GM23338 (cell line): ENCODE measurements around the gene TNFSF9. TPM values are rescaled to one million over a fixed set of nuclear protein-coding genes. Genes with fewer than 3 reads are reported as not detected.
A peak's percentile ranks its signal among the peaks of the same experiment; 100 is the strongest.

ENCODE experiments used
- ATAC-seq: fragments of 200-7000 bp; cut with Tn5 transposase; 3 replicates; pipeline ENCODE4 v1.9.1; 2020
- DNase-seq: peaks from one replicate; pipeline ENCODE4 v3.0.0-alpha.2; 2015; ENCODE audit warnings: low spot score
- H2AFZ ChIP-seq: fragments of 200-600 bp; sonication (generic); 2 replicates; pipeline ENCODE4 v1.8.0; 2016; ENCODE audit warnings: antibody characterized with exemption, mild to moderate bottlenecking, moderate library complexity
- H3F3A ChIP-seq: fragments of 200-600 bp; sonication (generic); replicated peaks from 2 replicates; pipeline ENCODE4 v1.8.0; 2017; ENCODE audit warnings: antibody characterized with exemption, mixed run types, low read depth
- H3K27ac ChIP-seq: fragments of 200-600 bp; sonication (generic); 2 replicates; pipeline ENCODE4 v1.6.1; 2016; ENCODE audit warnings: low read depth
- H3K27me3 ChIP-seq: fragments of 200-600 bp; sonication (generic); 2 replicates; pipeline ENCODE4 v1.8.0; 2016; ENCODE audit warnings: mild to moderate bottlenecking, mixed run types, moderate library complexity; ENCODE audit not compliant: insufficient read depth
- H3K36me3 ChIP-seq: fragments of 200-600 bp; sonication (generic); 2 replicates; pipeline ENCODE4 v1.8.0; 2016; ENCODE audit warnings: mild to moderate bottlenecking; ENCODE audit not compliant: insufficient read depth
- H3K4me1 ChIP-seq: fragments of 200-600 bp; sonication (generic); 2 replicates; pipeline ENCODE4 v1.8.0; 2016; ENCODE audit warnings: mild to moderate bottlenecking, moderate library complexity; ENCODE audit not compliant: insufficient read depth
- H3K4me2 ChIP-seq: fragments of 200-600 bp; sonication (generic); 2 replicates; pipeline ENCODE4 v1.7.1; 2017; ENCODE audit warnings: mixed run types
- H3K4me3 ChIP-seq: fragments of 200-600 bp; sonication (generic); 2 replicates; pipeline ENCODE4 v1.6.1; 2016; ENCODE audit warnings: mixed run types
- H3K79me2 ChIP-seq: fragments of 200-600 bp; sonication (generic); replicated peaks from 2 replicates; pipeline ENCODE4 v1.8.0; 2017; ENCODE audit warnings: mild to moderate bottlenecking; ENCODE audit not compliant: insufficient read depth
- H3K9me2 ChIP-seq: fragments of 200-600 bp; sonication (generic); 2 replicates; pipeline ENCODE4 v1.8.0; 2017; ENCODE audit not compliant: insufficient read depth
- H4K20me1 ChIP-seq: fragments of 200-600 bp; sonication (generic); replicated peaks from 2 replicates; pipeline ENCODE4 v1.8.0; 2017; ENCODE audit warnings: mild to moderate bottlenecking; ENCODE audit not compliant: insufficient read depth
- H3K27ac Mint-ChIP-seq: 2 replicates; pipeline ENCODE4 v1.8.0; 2020; ENCODE audit warnings: inconsistent platforms, mild to moderate bottlenecking, moderate library complexity, mixed read lengths
- H3K27me3 Mint-ChIP-seq: 3 replicates; pipeline ENCODE4 v1.8.0; 2022; ENCODE audit warnings: low read depth, mild to moderate bottlenecking, moderate library complexity, mixed read lengths, inconsistent platforms; ENCODE audit not compliant: insufficient read depth, poor library complexity
- H3K36me3 Mint-ChIP-seq: 3 replicates; pipeline ENCODE4 v1.8.0; 2021; ENCODE audit warnings: low read depth, mild to moderate bottlenecking, inconsistent platforms, moderate library complexity, mixed read lengths
- H3K4me1 Mint-ChIP-seq: 3 replicates; pipeline ENCODE4 v1.8.0; 2020; ENCODE audit warnings: mild to moderate bottlenecking, inconsistent platforms, mixed read lengths
- H3K4me3 Mint-ChIP-seq: 3 replicates; pipeline ENCODE4 v1.8.0; 2021; ENCODE audit warnings: moderate library complexity, mild to moderate bottlenecking, inconsistent platforms, mixed read lengths
- H3K9me3 Mint-ChIP-seq: 3 replicates; pipeline ENCODE4 v1.8.0; 2020; ENCODE audit warnings: moderate library complexity, mild to moderate bottlenecking, inconsistent platforms, mixed read lengths
- CREB1 ChIP-seq: fragments of 250-450 bp; sonication (Bioruptor Pico); IDR thresholded peaks from 2 replicates; pipeline ENCODE4 v1.5.0; 2020; ENCODE audit warnings: low read depth, mild to moderate bottlenecking, moderate library complexity
- CTCF ChIP-seq, 2 experiments: fragments of 200-600 bp in 1 of 2; sonication (generic) in 1 of 2; conservative IDR thresholded peaks; 2 replicates each; pipeline versions ENCODE4 v1.5.1 to v1.6.1; 2016 to 2017; ENCODE audit warnings: antibody characterized with exemption in 2 of 2, low read depth in 2 of 2, mild to moderate bottlenecking in 2 of 2, moderate library complexity in 1 of 2
- ETS1 ChIP-seq: IDR thresholded peaks from 2 replicates; pipeline ENCODE4 v1.6.1; 2016; ENCODE audit warnings: antibody characterized with exemption
- EZH2 ChIP-seq: fragments of 200-600 bp; sonication (generic); IDR thresholded peaks from one replicate; pipeline ENCODE4 v1.8.0; 2017; ENCODE audit warnings: antibody characterized with exemption, mild to moderate bottlenecking, low read depth; ENCODE audit not compliant: unreplicated experiment
- EZH2phosphoT487 ChIP-seq: fragments of 200-600 bp; sonication (generic); IDR thresholded peaks from one replicate; pipeline ENCODE4 v1.8.1; 2018; ENCODE audit warnings: antibody characterized with exemption; ENCODE audit not compliant: unreplicated experiment
- JUNB ChIP-seq: IDR thresholded peaks from one replicate; pipeline ENCODE4 v1.6.1; 2016; ENCODE audit warnings: antibody characterized with exemption; ENCODE audit not compliant: unreplicated experiment
- NANOG ChIP-seq: IDR thresholded peaks from 2 replicates; pipeline ENCODE4 v1.6.1; 2016; ENCODE audit warnings: antibody characterized with exemption, borderline replicate concordance
- POLR2AphosphoS5 ChIP-seq: IDR thresholded peaks from 2 replicates; pipeline ENCODE4 v1.6.1; 2016; ENCODE audit warnings: antibody characterized with exemption, low read depth
- REST ChIP-seq: IDR thresholded peaks from one replicate; pipeline ENCODE4 v1.6.1; 2018; ENCODE audit warnings: antibody characterized with exemption; ENCODE audit not compliant: unreplicated experiment
- ZNF331 ChIP-seq: fragments of 250-450 bp; sonication (Bioruptor Pico); IDR thresholded peaks from 2 replicates; pipeline ENCODE4 v1.5.0; 2020; ENCODE audit warnings: low read depth, mild to moderate bottlenecking, moderate library complexity
- ZNF462 ChIP-seq: fragments of 250-450 bp; sonication (Bioruptor Pico); IDR thresholded peaks from 2 replicates; pipeline ENCODE4 v1.5.0; 2020; ENCODE audit warnings: mild to moderate bottlenecking, moderate library complexity
- polyA plus RNA-seq: library from polyadenylated mRNA; unstranded; fragments of >200 nt; fragmentation: Nextera tagmentation; extraction: Ambion mirVana; gene quantifications from 2 replicates; pipeline ENCODE4 v1.2.1, GENCODE V29; 2016
- total RNA-seq: library from RNA; depleted of rRNA; stranded (reverse); fragments of >200 nt; shearing (Covaris generic); gene quantifications from 2 replicates; pipeline ENCODE4 v1.2.3, GENCODE V29; 2014

The TNFSF9 gene
- total and polyA plus RNA-seq, 2 experiments from 2014 or later = 2.6 to 9.1 TPM

GRCh38 chr19:6498294-6499036 lies 32.4 kb upstream of the TNFSF9 start:
- Histone ChIP-seq H3K79me2 (no peaks in the 10 kb centered on the region), H3K27me3 (peaks cover 10% of the 10 kb centered on the region; the same call in 1 of the 2 replicates), H3K27ac (no peak overlapping the region), H3K4me2 (no peak overlapping the region), H3F3A (no peaks in the 10 kb centered on the region), H3K36me3 (no peaks in the 10 kb centered on the region), H4K20me1 (no peaks in the 10 kb centered on the region), H3K4me3 (no peak overlapping the region), H3K9me2 (no peaks in the 10 kb centered on the region), H3K4me1 (peaks cover 6% of the 10 kb centered on the region; the same call in 1 of the 2 replicates), H2AFZ (no peak overlapping the region)
- TF ChIP-seq ZNF331 = no peak
- TF ChIP-seq CREB1 (CRISPR knock-in tag) = no peak
- TF ChIP-seq POLR2AphosphoS5 = no peak
- no peak for TF ChIP-seq NANOG
- no peak for TF ChIP-seq JUNB
- no peak for TF ChIP-seq REST
- TF ChIP-seq ETS1 = no peak
- no peak for TF ChIP-seq ZNF462 (CRISPR knock-in tag)
- TF ChIP-seq EZH2phosphoT487 = no peak
- no peak for TF ChIP-seq CTCF (conservative IDR thresholded peaks at IDR 0.05; ENCODE audit: low read depth in 2 of 2)
- TF ChIP-seq EZH2 = no peak
- no peak for DNase-seq
- peak overlapping the region; percentile 61; the same call in 1 of the 2 replicates for H3K27ac Mint-ChIP-seq
- no peaks in the 10 kb centered on the region; the same call in 1 of the 3 replicates for H3K9me3 Mint-ChIP-seq
- H3K27me3 Mint-ChIP-seq = peaks cover 17% of the 10 kb centered on the region
- peaks cover 10% of the 10 kb centered on the region for H3K4me1 Mint-ChIP-seq
- no peak for ATAC-seq
- H3K36me3 Mint-ChIP-seq = no peaks in the 10 kb centered on the region; the same call in 1 of the 3 replicates
- H3K4me3 Mint-ChIP-seq = no peak overlapping the region
